Esophagus muscularis mucosa (tissue), 3 donors: ENCODE results near the gene USP32.

Experiments
- POLR2A ChIP-seq: fragments of 450-650 bp; IDR thresholded peaks from one replicate; pipeline ENCODE4 v1.6.1; 2017; ENCODE audit warnings: antibody characterized with exemption, moderate library complexity, mild to moderate bottlenecking, low read depth
- POLR2AphosphoS5 ChIP-seq, 2 donors: sonication (generic); formaldehyde crosslinking; IDR thresholded peaks; one replicate each; pipeline ENCODE4 v1.6.1; 2017; ENCODE audit warnings: antibody characterized with exemption in 2 of 2
- TF ChIP-seq, protein P1 (sequence below), 3 experiments: fragments of 200-600 bp in 2 of 3; fragments of 450-650 bp in 1 of 3; sonication (generic) in 2 of 3; IDR thresholded peaks; one replicate each; pipeline ENCODE4 v1.5.1; 2017 to 2019; ENCODE audit warnings: antibody characterized with exemption in 3 of 3, mild to moderate bottlenecking in 2 of 3, moderate library complexity in 1 of 3

- TF ChIP-seq POLR2AphosphoS5 (IDR thresholded peaks at IDR 0.05) (no peak), POLR2A (no peak)
- TF ChIP-seq, protein P1, sequence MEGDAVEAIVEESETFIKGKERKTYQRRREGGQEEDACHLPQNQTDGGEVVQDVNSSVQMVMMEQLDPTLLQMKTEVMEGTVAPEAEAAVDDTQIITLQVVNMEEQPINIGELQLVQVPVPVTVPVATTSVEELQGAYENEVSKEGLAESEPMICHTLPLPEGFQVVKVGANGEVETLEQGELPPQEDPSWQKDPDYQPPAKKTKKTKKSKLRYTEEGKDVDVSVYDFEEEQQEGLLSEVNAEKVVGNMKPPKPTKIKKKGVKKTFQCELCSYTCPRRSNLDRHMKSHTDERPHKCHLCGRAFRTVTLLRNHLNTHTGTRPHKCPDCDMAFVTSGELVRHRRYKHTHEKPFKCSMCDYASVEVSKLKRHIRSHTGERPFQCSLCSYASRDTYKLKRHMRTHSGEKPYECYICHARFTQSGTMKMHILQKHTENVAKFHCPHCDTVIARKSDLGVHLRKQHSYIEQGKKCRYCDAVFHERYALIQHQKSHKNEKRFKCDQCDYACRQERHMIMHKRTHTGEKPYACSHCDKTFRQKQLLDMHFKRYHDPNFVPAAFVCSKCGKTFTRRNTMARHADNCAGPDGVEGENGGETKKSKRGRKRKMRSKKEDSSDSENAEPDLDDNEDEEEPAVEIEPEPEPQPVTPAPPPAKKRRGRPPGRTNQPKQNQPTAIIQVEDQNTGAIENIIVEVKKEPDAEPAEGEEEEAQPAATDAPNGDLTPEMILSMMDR (IDR thresholded peaks at IDR 0.05), result no peak
Measured at GRCh38 chr17:60386147-60387058, 5.5 kb downstream of the USP32 start.
